HepG2 (cell line): Measurements from ENCODE around the gene GNAI2. TPM values are rescaled to one million over a fixed set of nuclear protein-coding genes. Genes with fewer than 3 reads are reported as not detected.
A peak's percentile ranks its signal among the peaks of the same experiment; 100 is the strongest.

Experiments used
- ATAD3A ChIP-seq: sonication (generic); formaldehyde crosslinking; IDR thresholded peaks from 2 replicates; pipeline ENCODE4 v1.4.0; 2020; ENCODE audit warnings: missing genetic modification reagents
- CREBL2 ChIP-seq: sonication (generic); formaldehyde crosslinking; IDR thresholded peaks from 2 replicates; pipeline ENCODE4 v1.8.1; 2023; ENCODE audit warnings: missing genetic modification reagents, mild to moderate bottlenecking, borderline replicate concordance
- DMAP1 ChIP-seq: IDR thresholded peaks from 2 replicates; pipeline ENCODE4 v1.6.1; 2016
- GTF2F1 ChIP-seq: fragments of 150-350 bp; IDR thresholded peaks from 2 replicates; pipeline ENCODE4 v1.6.1; 2014; ENCODE audit warnings: low read length
- GTF3A ChIP-seq: sonication (generic); formaldehyde crosslinking; conservative IDR thresholded peaks from 2 replicates; pipeline ENCODE4 v1.4.0; 2020; ENCODE audit warnings: mild to moderate bottlenecking, missing genetic modification reagents
- MLLT10 ChIP-seq: sonication (generic); formaldehyde crosslinking; IDR thresholded peaks from 2 replicates; pipeline ENCODE4 v1.4.0; 2020; ENCODE audit warnings: missing genetic modification reagents
- MYPOP ChIP-seq: sonication (generic); formaldehyde crosslinking; IDR thresholded peaks from 2 replicates; pipeline ENCODE4 v1.8.1; 2023; ENCODE audit warnings: mild to moderate bottlenecking, moderate library complexity, missing genetic modification reagents
- ZBTB25 ChIP-seq: IDR thresholded peaks from 2 replicates; pipeline ENCODE4 v1.6.1; 2018; ENCODE audit warnings: missing genetic modification reagents
- ZBTB39 ChIP-seq: sonication (generic); formaldehyde crosslinking; IDR thresholded peaks from 2 replicates; pipeline ENCODE4 v1.5.0; 2020; ENCODE audit warnings: missing genetic modification reagents
- ZC3H13 ChIP-seq: sonication (generic); formaldehyde crosslinking; IDR thresholded peaks from 2 replicates; pipeline ENCODE4 v1.8.1; 2023; ENCODE audit warnings: mild to moderate bottlenecking, missing genetic modification reagents, moderate library complexity
- ZFP36L2 ChIP-seq: sonication (generic); formaldehyde crosslinking; IDR thresholded peaks from 2 replicates; pipeline ENCODE4 v1.4.0; 2020; ENCODE audit warnings: missing genetic modification reagents
- ZFP82 ChIP-seq: sonication (generic); formaldehyde crosslinking; IDR thresholded peaks from 2 replicates; pipeline ENCODE4 v1.5.1; 2020; ENCODE audit warnings: mild to moderate bottlenecking, missing genetic modification reagents, borderline replicate concordance
- ZNF143 ChIP-seq: sonication (generic); formaldehyde crosslinking; IDR thresholded peaks from 2 replicates; pipeline ENCODE4 v1.4.0; 2020; ENCODE audit warnings: missing genetic modification reagents
- ZNF281 ChIP-seq: sonication (generic); formaldehyde crosslinking; IDR thresholded peaks from 2 replicates; pipeline ENCODE4 v1.4.0; 2020; ENCODE audit warnings: missing genetic modification reagents, borderline replicate concordance
- ZNF333 ChIP-seq: sonication (generic); formaldehyde crosslinking; IDR thresholded peaks from 2 replicates; pipeline ENCODE4 v1.4.0; 2020; ENCODE audit warnings: mild to moderate bottlenecking, missing genetic modification reagents, borderline replicate concordance
- ZNF446 ChIP-seq: sonication (generic); formaldehyde crosslinking; IDR thresholded peaks from 2 replicates; pipeline ENCODE4 v1.5.0; 2020; ENCODE audit warnings: mild to moderate bottlenecking, missing genetic modification reagents
- ZNF549 ChIP-seq: sonication (generic); formaldehyde crosslinking; IDR thresholded peaks from 2 replicates; pipeline ENCODE4 v1.5.0; 2020; ENCODE audit warnings: missing genetic modification reagents
- ZNF564 ChIP-seq: sonication (generic); formaldehyde crosslinking; IDR thresholded peaks from 2 replicates; pipeline ENCODE4 v1.8.1; 2023; ENCODE audit warnings: mild to moderate bottlenecking, missing genetic modification reagents
- ZNF597 ChIP-seq: sonication (generic); formaldehyde crosslinking; IDR thresholded peaks from 2 replicates; pipeline ENCODE4 v1.5.0; 2020; ENCODE audit warnings: missing genetic modification reagents
- ZNF691 ChIP-seq: sonication (generic); formaldehyde crosslinking; IDR thresholded peaks from 2 replicates; pipeline ENCODE4 v1.4.0; 2020; ENCODE audit warnings: missing genetic modification reagents, low read depth, mild to moderate bottlenecking, borderline replicate concordance
- polyA plus RNA-seq, 8 experiments: library from polyadenylated mRNA; depleted of rRNA in 3 of 8; stranded (reverse) in 7 of 8; unstranded in 1 of 8; fragments of >200 nt; fragmentation: Illumina TruSeq in 4 of 8; extraction: Trizol in 4 of 8; gene quantifications; 2 replicates each; pipeline versions ENCODE4 v1.2.1 to v1.2.3, GENCODE V29; 2011 to 2016; ENCODE audit warnings: low read depth in 4 of 8, missing spikeins in 1 of 8, mixed read lengths in 1 of 8; ENCODE audit not compliant: insufficient read depth in 1 of 8
- total RNA-seq, 5 experiments: library from RNA; depleted of rRNA; stranded (reverse); fragments of >200 nt; fragmentation: Illumina TruSeq; extraction: Trizol; gene quantifications; 2 replicates each; pipeline ENCODE4 v1.2.3, GENCODE V29; 2016; ENCODE audit warnings: low read depth in 1 of 5

GNAI2 gene
- total and polyA plus RNA-seq, 2 of the 13 experiments (the other 11 are each of a cell fraction or from before 2014, with no cell fraction given) = 51.1 to 66.2 TPM

- no peak for TF ChIP-seq ZFP82
- peak; percentile 27; the same call in 1 of the 2 replicates for TF ChIP-seq ZNF446 (CRISPR knock-in tag)
- TF ChIP-seq ZNF281 (CRISPR knock-in tag) = no peak
- TF ChIP-seq ZNF333 = 0 out of 2 replicates have a peak, but pooled peaks have one; percentile 9
- no peak; the same call in 1 of the 2 replicates for TF ChIP-seq DMAP1 (CRISPR knock-in tag)
- no peak for TF ChIP-seq GTF2F1
- no peak for TF ChIP-seq GTF3A (CRISPR knock-in tag)
- TF ChIP-seq ZFP36L2 (CRISPR knock-in tag) = no peak
- TF ChIP-seq MYPOP (CRISPR knock-in tag) = peak; percentile 19; the same call in 1 of the 2 replicates
- TF ChIP-seq CREBL2 = no peak
- TF ChIP-seq ZNF143 (CRISPR knock-in tag) = no peak
- TF ChIP-seq ATAD3A (CRISPR knock-in tag) = no peak
- TF ChIP-seq ZNF549 (CRISPR knock-in tag) = no peak
- no peak for TF ChIP-seq MLLT10
- TF ChIP-seq ZC3H13 (CRISPR knock-in tag) = no peak; the same call in 1 of the 2 replicates
- TF ChIP-seq ZNF691 = no peak
- no peak for TF ChIP-seq ZBTB39
- TF ChIP-seq ZNF564 (CRISPR knock-in tag) = peak; percentile 30
- TF ChIP-seq ZBTB25 (CRISPR knock-in tag) = no peak
- no peak for TF ChIP-seq ZNF597 (CRISPR knock-in tag)
These were observed 66.3 kb downstream of the GNAI2 start (continued) for GRCh38 chr3:50302095-50303012.
